Heart left ventricle (tissue), 13 donors: ENCODE measurements around the gene NCR2.

Source experiments
- POLR2A ChIP-seq, 2 donors: fragments of 450-650 bp; IDR thresholded peaks; one replicate each; pipeline ENCODE4 v1.6.1; 2017; ENCODE audit warnings: antibody characterized with exemption in 2 of 2, mild to moderate bottlenecking in 2 of 2, moderate library complexity in 2 of 2
- TF ChIP-seq, protein P1 (sequence below), 12 donors: fragments of 200-600 bp; sonication (generic) in 4 of 12; IDR thresholded peaks; one replicate each; pipeline versions ENCODE4 v1.5.0 to v1.8.0; 2018 to 2022; ENCODE audit warnings: antibody characterized with exemption in 12 of 12, mild to moderate bottlenecking in 5 of 12
- donor health status: ischemic (EF 13 %, LVEDD 7.1; RV severe dilation, severe dysfunction).
- donor health status: DM: no; HTN: yes; CAD: no.
- donor health status: DM: no; HTN: no; CAD: no.
- donor health status: ischemic (EF 25% LVEDD 6.9; RV normal size, moderate dysfunction).
- donor health status: ischemic (EF 25% LVEDD 5.7; RV mildly dilated, moderate dysfunction).
- donor health status: ischemic (EF 35%, LVEDD 5.7; RV mildly dilated, moderate dysfunction).
- donor health status: nonischemic (EF 11% LVEDD 7.7; RV severe dilation, severe dysfunction).
- donor health status: DM: yes; HTN: yes; CAD: no.
- donor health status: PGD.
- donor health status: ischemic (EF 29% LVEDD 5.4; RV normal size, mild dysfunction).
- donor health status: nonischemic (EF 23%, LVEDD 6.1; RV moderate dilation, normal function).

DNA sequence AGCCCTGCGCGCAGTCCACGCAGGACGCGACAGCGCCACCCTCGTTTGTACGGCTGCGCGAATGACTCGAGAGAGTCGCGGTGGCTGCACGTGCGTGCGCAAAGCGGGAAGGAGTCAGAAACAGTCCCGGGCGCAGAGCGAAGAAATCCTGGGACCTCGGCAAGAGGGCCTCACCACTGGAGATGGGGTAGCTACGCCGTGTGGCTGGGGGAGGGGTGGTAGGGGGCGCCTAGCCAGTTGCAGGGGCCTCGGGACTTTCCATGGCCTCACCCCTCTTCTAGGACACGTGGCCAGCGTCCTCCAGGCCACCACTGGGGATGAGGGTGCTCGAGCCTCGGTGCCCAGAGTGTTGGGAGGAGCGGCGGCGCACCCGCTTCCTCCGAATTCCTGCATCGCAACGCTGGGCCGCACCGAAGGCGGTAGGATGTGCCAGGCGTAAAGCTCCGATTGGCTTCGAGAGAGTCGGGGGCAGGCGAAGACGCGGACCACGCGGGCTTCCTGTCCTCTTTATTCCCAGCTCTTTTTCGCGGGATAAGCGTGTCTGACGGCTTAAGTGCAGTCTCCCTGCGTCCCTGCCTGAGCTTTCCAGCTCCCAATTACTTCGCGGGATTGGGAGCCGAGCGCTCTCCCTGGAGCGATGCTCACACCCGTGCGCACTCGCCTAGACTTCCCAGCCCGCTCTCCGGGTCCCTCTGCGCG lies 38.7 kb downstream of the NCR2 start:
- TF ChIP-seq, protein P1, sequence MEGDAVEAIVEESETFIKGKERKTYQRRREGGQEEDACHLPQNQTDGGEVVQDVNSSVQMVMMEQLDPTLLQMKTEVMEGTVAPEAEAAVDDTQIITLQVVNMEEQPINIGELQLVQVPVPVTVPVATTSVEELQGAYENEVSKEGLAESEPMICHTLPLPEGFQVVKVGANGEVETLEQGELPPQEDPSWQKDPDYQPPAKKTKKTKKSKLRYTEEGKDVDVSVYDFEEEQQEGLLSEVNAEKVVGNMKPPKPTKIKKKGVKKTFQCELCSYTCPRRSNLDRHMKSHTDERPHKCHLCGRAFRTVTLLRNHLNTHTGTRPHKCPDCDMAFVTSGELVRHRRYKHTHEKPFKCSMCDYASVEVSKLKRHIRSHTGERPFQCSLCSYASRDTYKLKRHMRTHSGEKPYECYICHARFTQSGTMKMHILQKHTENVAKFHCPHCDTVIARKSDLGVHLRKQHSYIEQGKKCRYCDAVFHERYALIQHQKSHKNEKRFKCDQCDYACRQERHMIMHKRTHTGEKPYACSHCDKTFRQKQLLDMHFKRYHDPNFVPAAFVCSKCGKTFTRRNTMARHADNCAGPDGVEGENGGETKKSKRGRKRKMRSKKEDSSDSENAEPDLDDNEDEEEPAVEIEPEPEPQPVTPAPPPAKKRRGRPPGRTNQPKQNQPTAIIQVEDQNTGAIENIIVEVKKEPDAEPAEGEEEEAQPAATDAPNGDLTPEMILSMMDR (IDR thresholded peaks at IDR 0.05), result no peak
- TF ChIP-seq POLR2A (IDR thresholded peaks at IDR 0.05), result no peak
